ENCODE measurements around the gene BARHL1. TPM values are rescaled to one million over a fixed set of nuclear protein-coding genes. Genes with fewer than 3 reads are reported as not detected.

Gene BARHL1
- total and polyA plus RNA-seq, 2 donors (not counting 1 experiment from before 2014, with no cell fraction given), result not detected

DNA sequence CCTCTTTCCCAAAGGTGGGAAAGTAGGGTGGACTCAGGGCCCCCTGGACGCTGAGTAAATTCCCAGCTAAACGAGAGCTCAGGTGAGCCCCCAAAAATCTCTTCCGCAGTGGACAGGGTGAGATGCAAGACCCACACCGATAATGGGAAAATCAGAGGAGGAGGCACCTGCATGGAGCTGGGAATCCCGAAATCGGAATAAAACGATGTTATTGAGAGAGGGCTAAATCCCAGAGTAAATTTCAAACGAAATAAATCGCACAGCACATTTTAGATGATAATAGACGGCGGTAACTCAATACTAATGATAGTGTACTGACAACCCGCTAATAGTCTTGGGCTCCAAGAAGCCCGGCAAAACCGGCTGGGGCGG, 3.0 kb upstream of the BARHL1 start:
- TF ChIP-seq EZH2 (IDR thresholded peaks at IDR 0.05; ENCODE audit: low read length, missing control alignments), result no peak
- TF ChIP-seq, protein P1, sequence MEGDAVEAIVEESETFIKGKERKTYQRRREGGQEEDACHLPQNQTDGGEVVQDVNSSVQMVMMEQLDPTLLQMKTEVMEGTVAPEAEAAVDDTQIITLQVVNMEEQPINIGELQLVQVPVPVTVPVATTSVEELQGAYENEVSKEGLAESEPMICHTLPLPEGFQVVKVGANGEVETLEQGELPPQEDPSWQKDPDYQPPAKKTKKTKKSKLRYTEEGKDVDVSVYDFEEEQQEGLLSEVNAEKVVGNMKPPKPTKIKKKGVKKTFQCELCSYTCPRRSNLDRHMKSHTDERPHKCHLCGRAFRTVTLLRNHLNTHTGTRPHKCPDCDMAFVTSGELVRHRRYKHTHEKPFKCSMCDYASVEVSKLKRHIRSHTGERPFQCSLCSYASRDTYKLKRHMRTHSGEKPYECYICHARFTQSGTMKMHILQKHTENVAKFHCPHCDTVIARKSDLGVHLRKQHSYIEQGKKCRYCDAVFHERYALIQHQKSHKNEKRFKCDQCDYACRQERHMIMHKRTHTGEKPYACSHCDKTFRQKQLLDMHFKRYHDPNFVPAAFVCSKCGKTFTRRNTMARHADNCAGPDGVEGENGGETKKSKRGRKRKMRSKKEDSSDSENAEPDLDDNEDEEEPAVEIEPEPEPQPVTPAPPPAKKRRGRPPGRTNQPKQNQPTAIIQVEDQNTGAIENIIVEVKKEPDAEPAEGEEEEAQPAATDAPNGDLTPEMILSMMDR (conservative IDR thresholded peaks at IDR 0.05 in 1 of 2, IDR thresholded peaks at IDR 0.05 in 1 of 2; ENCODE audit: low read depth in 1 of 2, low read length in 2 of 2), result no peak
- Histone ChIP-seq H3K4me2 (ENCODE audit: extremely low read depth, insufficient read depth, low read length) (no peak overlapping the region), H3K27me3 (ENCODE audit: control insufficient read depth, insufficient read depth, low read length) (peaks cover 58% of the 10 kb centered on the region), H4K20me1 (ENCODE audit: control insufficient read depth, extremely low read depth, insufficient read depth, low read length) (no peaks in the 10 kb centered on the region), H3K79me2 (ENCODE audit: control insufficient read depth, insufficient read depth, low read length) (no peaks in the 10 kb centered on the region), H3K9me3 (ENCODE audit: control insufficient read depth, insufficient read depth, low read depth, low read length) (no peaks in the 10 kb centered on the region), H3K4me3 (replicated peaks in 1 of 4; ENCODE audit: control extremely low read depth in 1 of 4, insufficient read depth in 1 of 4, low read depth in 3 of 4, low read length in 4 of 4) (no peak overlapping the region), H3K36me3 (ENCODE audit: control insufficient read depth, insufficient read depth, low read length) (no peaks in the 10 kb centered on the region), H3K4me1 (ENCODE audit: control insufficient read depth, extremely low read depth, insufficient read depth, low read length) (peaks cover 2% of the 10 kb centered on the region), H3K27ac (ENCODE audit: insufficient read depth, low read length) (no peak overlapping the region), H3K9ac (ENCODE audit: insufficient read depth, low read length) (no peak overlapping the region), H2AFZ (ENCODE audit: low read length) (no peak overlapping the region)
- DNase-seq (ENCODE audit: low read depth in 2 of 2), result no peak

- H3K27ac ChIP-seq (ENCODE audit: insufficient read depth, low read length), result no peak overlapping the region
- TF ChIP-seq EZH2 (IDR thresholded peaks at IDR 0.05; ENCODE audit: low read length, missing control alignments), result peak; percentile 89
- TF ChIP-seq, protein P1 (conservative IDR thresholded peaks at IDR 0.05 in 1 of 2, IDR thresholded peaks at IDR 0.05 in 1 of 2; ENCODE audit: low read depth in 1 of 2, low read length in 2 of 2), result no peak
- H3K4me3 ChIP-seq (replicated peaks in 1 of 4; ENCODE audit: control extremely low read depth in 1 of 4, insufficient read depth in 1 of 4, low read depth in 3 of 4, low read length in 4 of 4), result no peak overlapping the region
- H3K79me2 ChIP-seq (ENCODE audit: control insufficient read depth, insufficient read depth, low read length), result no peaks in the 10 kb centered on the region
- no peak overlapping the region for H3K9ac ChIP-seq (ENCODE audit: insufficient read depth, low read length)
- no peaks in the 10 kb centered on the region for H3K36me3 ChIP-seq (ENCODE audit: control insufficient read depth, insufficient read depth, low read length)
- no peaks in the 10 kb centered on the region for H4K20me1 ChIP-seq (ENCODE audit: control insufficient read depth, extremely low read depth, insufficient read depth, low read length)
- H3K4me2 ChIP-seq (ENCODE audit: extremely low read depth, insufficient read depth, low read length), result no peak overlapping the region
- no peak for DNase-seq (ENCODE audit: low read depth in 2 of 2)
- H2AFZ ChIP-seq (ENCODE audit: low read length), result no peak overlapping the region
- no peaks in the 10 kb centered on the region for H3K9me3 ChIP-seq (ENCODE audit: control insufficient read depth, insufficient read depth, low read depth, low read length)
- peaks cover 89% of the 10 kb centered on the region for H3K27me3 ChIP-seq (ENCODE audit: control insufficient read depth, insufficient read depth, low read length)
- peaks cover 2% of the 10 kb centered on the region for H3K4me1 ChIP-seq (ENCODE audit: control insufficient read depth, extremely low read depth, insufficient read depth, low read length)
Measured at GRCh38 chr9:132582786-132583583, 579 bp downstream of the BARHL1 start.

DNA sequence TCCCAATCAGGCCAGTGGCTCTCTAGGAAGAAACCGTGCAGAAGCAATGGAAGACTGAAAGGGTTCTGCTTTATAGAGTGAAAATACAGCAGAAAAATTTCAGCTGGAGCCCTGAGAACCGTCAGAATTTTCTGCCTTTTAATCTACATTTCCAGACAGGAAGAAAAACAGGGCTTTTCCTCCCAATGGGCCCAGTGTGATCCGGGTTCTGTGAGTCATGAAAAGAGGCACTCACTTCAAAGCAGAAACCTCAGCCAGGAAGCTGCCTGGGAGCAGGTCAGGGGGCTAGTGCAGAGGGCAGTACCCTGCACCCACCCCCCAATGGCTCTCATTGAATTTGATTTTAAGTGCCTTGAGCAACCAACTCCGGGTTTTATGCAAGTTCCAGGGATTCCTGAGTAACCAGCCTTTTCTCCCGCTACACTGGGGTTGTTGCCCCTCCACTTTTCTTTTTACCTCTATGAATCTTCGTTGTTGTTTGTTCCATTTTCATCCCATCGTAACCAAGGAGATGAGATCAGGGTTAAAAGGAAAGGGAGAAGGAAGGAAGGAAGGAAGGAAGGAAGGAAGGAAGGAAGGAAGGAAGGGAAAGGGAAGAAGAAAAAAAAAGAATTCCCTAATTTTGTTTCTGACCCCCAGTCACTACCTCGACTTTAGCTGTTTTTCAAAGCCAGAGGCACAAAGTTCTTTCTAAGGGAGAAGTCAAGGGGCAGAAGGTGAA, 1.3 kb downstream of the BARHL1 start:
- Histone ChIP-seq H3K9ac (ENCODE audit: insufficient read depth, low read length) (no peak overlapping the region), H3K36me3 (ENCODE audit: control insufficient read depth, insufficient read depth, low read length) (no peaks in the 10 kb centered on the region), H2AFZ (ENCODE audit: low read length) (no peak overlapping the region), H3K4me1 (ENCODE audit: control insufficient read depth, extremely low read depth, insufficient read depth, low read length) (peaks cover 2% of the 10 kb centered on the region), H3K27me3 (ENCODE audit: control insufficient read depth, insufficient read depth, low read length) (peaks cover 89% of the 10 kb centered on the region), H3K9me3 (ENCODE audit: control insufficient read depth, insufficient read depth, low read depth, low read length) (no peaks in the 10 kb centered on the region), H4K20me1 (ENCODE audit: control insufficient read depth, extremely low read depth, insufficient read depth, low read length) (no peaks in the 10 kb centered on the region), H3K4me3 (replicated peaks in 1 of 4; ENCODE audit: control extremely low read depth in 1 of 4, insufficient read depth in 1 of 4, low read depth in 3 of 4, low read length in 4 of 4) (no peak overlapping the region), H3K27ac (ENCODE audit: insufficient read depth, low read length) (no peak overlapping the region), H3K4me2 (ENCODE audit: extremely low read depth, insufficient read depth, low read length) (no peak overlapping the region), H3K79me2 (ENCODE audit: control insufficient read depth, insufficient read depth, low read length) (no peaks in the 10 kb centered on the region)
- TF ChIP-seq, protein P1 (conservative IDR thresholded peaks at IDR 0.05 in 1 of 2, IDR thresholded peaks at IDR 0.05 in 1 of 2; ENCODE audit: low read depth in 1 of 2, low read length in 2 of 2), result no peak
- TF ChIP-seq EZH2 (IDR thresholded peaks at IDR 0.05; ENCODE audit: low read length, missing control alignments), result no peak
- DNase-seq (ENCODE audit: low read depth in 2 of 2), result no peak

Measured in fibroblast of lung (primary cell).